Vagina (tissue), 2 donors: ENCODE data around the gene LRWD1.

Experiments
- POLR2A ChIP-seq, 2 donors: fragments of 450-650 bp; IDR thresholded peaks; one replicate each; pipeline ENCODE4 v1.6.1; 2017; ENCODE audit warnings: antibody characterized with exemption in 2 of 2, mild to moderate bottlenecking in 2 of 2, moderate library complexity in 2 of 2
- TF ChIP-seq, protein P1 (sequence below), 3 experiments: fragments of 450-650 bp in 2 of 3; fragments of 200-600 bp in 1 of 3; sonication (generic) in 1 of 3; IDR thresholded peaks; one replicate each; pipeline ENCODE4 v1.5.1; 2017 to 2019; ENCODE audit warnings: antibody characterized with exemption in 3 of 3, mild to moderate bottlenecking in 2 of 3, moderate library complexity in 2 of 3

DNA sequence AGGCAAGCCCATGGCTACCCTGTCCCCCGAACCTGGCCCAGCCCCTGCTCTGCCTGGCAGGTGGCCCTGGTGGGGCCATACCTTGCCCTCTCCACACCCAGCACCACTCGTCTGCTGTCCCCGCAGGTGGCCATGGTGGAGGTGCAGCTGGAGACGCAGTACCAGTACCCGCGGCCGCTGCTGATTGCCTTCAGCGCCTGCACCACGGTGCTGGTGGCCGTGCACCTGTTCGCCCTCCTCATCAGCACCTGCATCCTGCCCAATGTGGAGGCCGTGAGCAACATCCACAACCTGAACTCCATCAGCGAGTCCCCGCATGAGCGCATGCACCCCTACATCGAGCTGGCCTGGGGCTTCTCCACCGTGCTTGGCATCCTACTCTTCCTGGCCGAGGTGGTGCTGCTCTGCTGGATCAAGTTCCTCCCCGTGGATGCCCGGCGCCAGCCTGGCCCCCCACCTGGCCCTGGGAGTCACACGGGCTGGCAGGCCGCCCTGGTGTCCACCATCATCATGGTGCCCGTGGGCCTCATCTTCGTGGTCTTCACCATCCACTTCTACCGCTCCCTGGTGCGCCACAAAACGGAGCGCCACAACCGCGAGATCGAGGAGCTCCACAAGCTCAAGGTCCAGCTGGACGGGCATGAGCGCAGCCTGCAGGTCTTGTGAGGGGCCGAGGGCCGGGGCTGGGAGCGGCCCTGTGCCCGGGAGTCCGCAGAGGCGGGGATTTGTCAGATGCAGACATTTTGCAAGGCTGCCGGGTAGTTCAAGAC lies 18.2 kb upstream of the LRWD1 start:
- TF ChIP-seq, protein P1, sequence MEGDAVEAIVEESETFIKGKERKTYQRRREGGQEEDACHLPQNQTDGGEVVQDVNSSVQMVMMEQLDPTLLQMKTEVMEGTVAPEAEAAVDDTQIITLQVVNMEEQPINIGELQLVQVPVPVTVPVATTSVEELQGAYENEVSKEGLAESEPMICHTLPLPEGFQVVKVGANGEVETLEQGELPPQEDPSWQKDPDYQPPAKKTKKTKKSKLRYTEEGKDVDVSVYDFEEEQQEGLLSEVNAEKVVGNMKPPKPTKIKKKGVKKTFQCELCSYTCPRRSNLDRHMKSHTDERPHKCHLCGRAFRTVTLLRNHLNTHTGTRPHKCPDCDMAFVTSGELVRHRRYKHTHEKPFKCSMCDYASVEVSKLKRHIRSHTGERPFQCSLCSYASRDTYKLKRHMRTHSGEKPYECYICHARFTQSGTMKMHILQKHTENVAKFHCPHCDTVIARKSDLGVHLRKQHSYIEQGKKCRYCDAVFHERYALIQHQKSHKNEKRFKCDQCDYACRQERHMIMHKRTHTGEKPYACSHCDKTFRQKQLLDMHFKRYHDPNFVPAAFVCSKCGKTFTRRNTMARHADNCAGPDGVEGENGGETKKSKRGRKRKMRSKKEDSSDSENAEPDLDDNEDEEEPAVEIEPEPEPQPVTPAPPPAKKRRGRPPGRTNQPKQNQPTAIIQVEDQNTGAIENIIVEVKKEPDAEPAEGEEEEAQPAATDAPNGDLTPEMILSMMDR (IDR thresholded peaks at IDR 0.05): no peak
- no peak for TF ChIP-seq POLR2A (IDR thresholded peaks at IDR 0.05)
